WTC11 (cell line): Measurements from ENCODE around the gene OVCA2. TPM values are rescaled to one million over a fixed set of nuclear protein-coding genes. Genes with fewer than 3 reads are reported as not detected.

Source experiments
- ATAC-seq: fragments of 200-7000 bp; cut with Tn5 transposase; 2 replicates; pipeline ENCODE4 v1.10.0; 2021; ENCODE audit warnings: mild to moderate bottlenecking, moderate library complexity
- CTCF ChIA-PET: fragments of 300-600 bp; sonication (Branson Sonifier 250); formaldehyde crosslinking; loops from one replicate; lab custom pipeline; 2021; ENCODE audit warnings: antibody characterized with exemption; lab: Charles Lee
- POLR2A ChIA-PET: fragments of 350-600 bp; sonication (Branson Sonifier 250); formaldehyde crosslinking; loops from one replicate; lab custom pipeline; 2021; ENCODE audit warnings: antibody characterized with exemption; lab: Charles Lee
- DNase-seq: peaks from one replicate; pipeline ENCODE4 v3.0.0; 2021; ENCODE audit warnings: low spot score
- H3K27ac Mint-ChIP-seq: 2 replicates; pipeline ENCODE4 v1.8.0; 2021; ENCODE audit warnings: mixed read lengths
- H3K27me3 Mint-ChIP-seq: 2 replicates; pipeline ENCODE4 v1.8.0; 2021; ENCODE audit warnings: low read depth, mild to moderate bottlenecking, moderate library complexity, mixed read lengths
- H3K36me3 Mint-ChIP-seq: 2 replicates; pipeline ENCODE4 v1.8.0; 2021; ENCODE audit warnings: mixed read lengths
- H3K4me1 Mint-ChIP-seq: 2 replicates; pipeline ENCODE4 v1.8.0; 2022; ENCODE audit warnings: mixed read lengths
- H3K4me3 Mint-ChIP-seq: 2 replicates; pipeline ENCODE4 v1.8.0; 2021; ENCODE audit warnings: mild to moderate bottlenecking, moderate library complexity, mixed read lengths
- H3K9me3 Mint-ChIP-seq: 2 replicates; pipeline ENCODE4 v1.8.0; 2021; ENCODE audit warnings: mixed read lengths
- ATF1 ChIP-seq: sonication (generic); formaldehyde crosslinking; IDR thresholded peaks from 2 replicates; pipeline ENCODE4 v1.8.1; 2023; ENCODE audit warnings: mild to moderate bottlenecking, moderate library complexity, missing genetic modification reagents
- CBFB ChIP-seq: sonication (generic); formaldehyde crosslinking; IDR thresholded peaks from 2 replicates; pipeline ENCODE4 v1.8.1; 2022; ENCODE audit warnings: mild to moderate bottlenecking, low read depth, missing genetic modification reagents
- ETV6 ChIP-seq: sonication (generic); formaldehyde crosslinking; IDR thresholded peaks from 2 replicates; pipeline ENCODE4 v1.8.1; 2022; ENCODE audit warnings: mild to moderate bottlenecking, missing genetic modification reagents
- FOXP4 ChIP-seq: sonication (generic); formaldehyde crosslinking; IDR thresholded peaks from 2 replicates; pipeline ENCODE4 v1.8.0; 2022; ENCODE audit warnings: mild to moderate bottlenecking, missing genetic modification reagents
- GRHL2 ChIP-seq: fragments of 250-450 bp; sonication (Bioruptor Pico); IDR thresholded peaks from 2 replicates; pipeline ENCODE4 v1.8.0; 2022; ENCODE audit warnings: mild to moderate bottlenecking, moderate library complexity; ENCODE audit not compliant: insufficient replicate concordance, severe bottlenecking
- HMGA2 ChIP-seq: fragments of 250-450 bp; sonication (Bioruptor Pico); IDR thresholded peaks from 2 replicates; pipeline ENCODE4 v1.4.0; 2021; ENCODE audit warnings: mild to moderate bottlenecking, moderate library complexity
- JAZF1 ChIP-seq: fragments of 250-450 bp; sonication (Bioruptor Pico); IDR thresholded peaks from 2 replicates; pipeline ENCODE4 v1.9.0; 2021; ENCODE audit warnings: moderate library complexity, mild to moderate bottlenecking, inconsistent platforms
- KAT7 ChIP-seq: sonication (generic); formaldehyde crosslinking; IDR thresholded peaks from 2 replicates; pipeline ENCODE4 v1.8.1; 2023; ENCODE audit warnings: missing genetic modification reagents, mild to moderate bottlenecking, borderline replicate concordance
- MXD4 ChIP-seq: fragments of 250-450 bp; sonication (Bioruptor Pico); IDR thresholded peaks from 2 replicates; pipeline ENCODE4 v1.8.0; 2021; ENCODE audit warnings: mild to moderate bottlenecking, moderate library complexity, borderline replicate concordance
- NFATC4 ChIP-seq: fragments of 250-450 bp; sonication (Bioruptor Pico); IDR thresholded peaks from 2 replicates; pipeline ENCODE4 v1.9.0; 2021; ENCODE audit warnings: mild to moderate bottlenecking
- NR1H2 ChIP-seq: sonication (generic); formaldehyde crosslinking; IDR thresholded peaks from 2 replicates; pipeline ENCODE4 v1.9.0; 2021; ENCODE audit warnings: mild to moderate bottlenecking, moderate library complexity, missing genetic modification reagents
- PRDM15 ChIP-seq: sonication (generic); formaldehyde crosslinking; IDR thresholded peaks from 2 replicates; pipeline ENCODE4 v1.8.0; 2022; ENCODE audit warnings: missing genetic modification reagents
- PREB ChIP-seq: sonication (generic); formaldehyde crosslinking; IDR thresholded peaks from 2 replicates; pipeline ENCODE4 v1.8.1; 2022; ENCODE audit warnings: mild to moderate bottlenecking, missing genetic modification reagents, moderate library complexity, borderline replicate concordance
- RELA ChIP-seq: sonication (generic); formaldehyde crosslinking; IDR thresholded peaks from 2 replicates; pipeline ENCODE4 v1.8.1; 2022; ENCODE audit warnings: missing genetic modification reagents, mild to moderate bottlenecking, borderline replicate concordance
- TCF7 ChIP-seq: sonication (generic); formaldehyde crosslinking; IDR thresholded peaks from 2 replicates; pipeline ENCODE4 v1.8.0; 2022; ENCODE audit warnings: mild to moderate bottlenecking, low read depth, missing genetic modification reagents, moderate library complexity
- TEAD1 ChIP-seq: sonication (generic); formaldehyde crosslinking; IDR thresholded peaks from 2 replicates; pipeline ENCODE4 v1.8.0; 2022; ENCODE audit warnings: mild to moderate bottlenecking, missing genetic modification reagents
- ZNF219 ChIP-seq: sonication (generic); formaldehyde crosslinking; IDR thresholded peaks from 2 replicates; pipeline ENCODE4 v1.8.0; 2023; ENCODE audit warnings: missing genetic modification reagents, mild to moderate bottlenecking, borderline replicate concordance
- ZNF423 ChIP-seq: fragments of 250-450 bp; sonication (Bioruptor Pico); IDR thresholded peaks from 2 replicates; pipeline ENCODE4 v2.1.2; 2022; ENCODE audit warnings: mild to moderate bottlenecking, moderate library complexity
- total RNA-seq: library from RNA; stranded (reverse); gene quantifications from 3 replicates; pipeline ENCODE4 v1.2.3, GENCODE V29; 2021
- TF ChIP-seq, protein P1 (sequence below): sonication (generic); formaldehyde crosslinking; IDR thresholded peaks from 2 replicates; pipeline ENCODE4 v1.8.0; 2023; ENCODE audit warnings: missing genetic modification reagents
- TF ChIP-seq, protein P2 (sequence below): fragments of 250-450 bp; sonication (Bioruptor Pico); conservative IDR thresholded peaks from 2 replicates; pipeline ENCODE4 v1.9.0; 2021; ENCODE audit warnings: mild to moderate bottlenecking

Gene OVCA2
- total RNA-seq, 1 experiment from 2014 or later: 23.5 TPM

- ATAC-seq (no peak), DNase-seq (no peak)
- Mint-ChIP-seq H3K9me3 (no peaks in the 10 kb centered on the region), H3K36me3 (peaks cover 9% of the 10 kb centered on the region), H3K4me1 (no peaks in the 10 kb centered on the region), H3K27ac (no peak overlapping the region; the same call in 1 of the 2 replicates), H3K4me3 (no peak overlapping the region), H3K27me3 (no peaks in the 10 kb centered on the region)
- POLR2A ChIA-PET: no interaction called here
- CTCF ChIA-PET: interaction anchor here (0.9 to 1.3 kb wide), 3 partner anchors 9 to 163 kb away, joined by 4 to 6 read pairs (median 6); no protein-coding TSS in a partner anchor
- TF ChIP-seq PREB (no peak), KAT7 (CRISPR knock-in tag) (no peak), GRHL2 (CRISPR knock-in tag) (no peak), CBFB (CRISPR knock-in tag) (no peak), NR1H2 (CRISPR knock-in tag) (no peak), NFATC4 (CRISPR knock-in tag) (no peak), MXD4 (CRISPR knock-in tag) (no peak), FOXP4 (CRISPR knock-in tag) (no peak), JAZF1 (CRISPR knock-in tag) (no peak), TEAD1 (CRISPR knock-in tag) (no peak), ATF1 (CRISPR knock-in tag) (no peak), ETV6 (CRISPR knock-in tag) (no peak)
- TF ChIP-seq, protein P1, sequence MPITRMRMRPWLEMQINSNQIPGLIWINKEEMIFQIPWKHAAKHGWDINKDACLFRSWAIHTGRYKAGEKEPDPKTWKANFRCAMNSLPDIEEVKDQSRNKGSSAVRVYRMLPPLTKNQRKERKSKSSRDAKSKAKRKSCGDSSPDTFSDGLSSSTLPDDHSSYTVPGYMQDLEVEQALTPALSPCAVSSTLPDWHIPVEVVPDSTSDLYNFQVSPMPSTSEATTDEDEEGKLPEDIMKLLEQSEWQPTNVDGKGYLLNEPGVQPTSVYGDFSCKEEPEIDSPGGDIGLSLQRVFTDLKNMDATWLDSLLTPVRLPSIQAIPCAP (CRISPR knock-in tag): no peak
Observed at GRCh38 chr17:2082003-2082781, 40.4 kb downstream of the OVCA2 start.

- ATAC-seq (no peak), DNase-seq (no peak)
- Mint-ChIP-seq H3K4me3 (no peak overlapping the region), H3K27me3 (no peaks in the 10 kb centered on the region), H3K9me3 (no peaks in the 10 kb centered on the region), H3K27ac (no peak overlapping the region; the same call in 1 of the 2 replicates), H3K4me1 (peaks cover 3% of the 10 kb centered on the region), H3K36me3 (peaks cover 6% of the 10 kb centered on the region)
- CTCF ChIA-PET: interaction anchor here (1.2 to 2.4 kb wide), 2 partner anchors 19 to 26 kb away, joined by 4 to 6 read pairs; no protein-coding TSS in a partner anchor
- POLR2A ChIA-PET: no interaction called here
- no peak for TF ChIP-seq HMGA2 (CRISPR knock-in tag)
- TF ChIP-seq PRDM15 (CRISPR knock-in tag): no peak
- no peak for TF ChIP-seq PREB
- TF ChIP-seq ZNF219: no peak
- TF ChIP-seq TCF7 (CRISPR knock-in tag): no peak
- TF ChIP-seq RELA (CRISPR knock-in tag): no peak
- no peak for TF ChIP-seq ZNF423 (CRISPR knock-in tag)
- TF ChIP-seq, protein P2, sequence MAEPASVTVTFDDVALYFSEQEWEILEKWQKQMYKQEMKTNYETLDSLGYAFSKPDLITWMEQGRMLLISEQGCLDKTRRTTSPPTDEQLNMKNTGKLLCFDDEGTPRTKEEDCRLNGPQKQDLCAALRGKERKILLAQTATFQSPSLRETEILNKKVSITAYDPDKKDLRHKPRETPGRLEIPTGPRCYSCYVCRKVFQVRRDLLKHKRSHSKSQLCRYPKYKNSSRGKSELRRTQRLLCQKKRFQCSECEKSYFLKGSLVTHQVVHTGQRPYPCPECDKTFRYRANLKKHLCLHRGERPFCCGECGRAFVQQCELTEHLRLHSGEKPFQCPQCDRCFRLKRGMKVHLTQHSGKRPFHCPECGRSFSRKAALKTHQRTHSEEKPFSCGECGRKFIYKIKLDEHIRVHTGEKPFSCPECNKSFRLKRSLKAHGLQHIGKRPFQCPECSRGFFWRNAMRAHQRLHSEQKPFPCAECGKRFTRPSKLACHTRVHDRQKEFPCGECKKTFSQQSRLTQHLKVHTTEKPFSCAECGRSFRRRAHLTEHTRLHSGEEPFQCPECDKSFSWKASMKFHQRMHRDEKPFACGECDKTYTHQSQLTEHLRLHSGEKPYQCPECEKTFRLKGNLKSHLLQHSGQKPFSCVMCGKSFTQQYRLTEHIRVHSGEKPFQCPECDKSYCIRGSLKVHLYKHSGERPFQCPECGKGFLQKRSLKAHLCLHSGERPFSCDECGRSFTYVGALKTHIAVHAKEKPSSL (CRISPR knock-in tag): no peak
Observed at GRCh38 chr17:2083613-2084035, 41.8 kb downstream of the OVCA2 start.
